Measurements from ENCODE around the gene KLHL6.

DNA sequence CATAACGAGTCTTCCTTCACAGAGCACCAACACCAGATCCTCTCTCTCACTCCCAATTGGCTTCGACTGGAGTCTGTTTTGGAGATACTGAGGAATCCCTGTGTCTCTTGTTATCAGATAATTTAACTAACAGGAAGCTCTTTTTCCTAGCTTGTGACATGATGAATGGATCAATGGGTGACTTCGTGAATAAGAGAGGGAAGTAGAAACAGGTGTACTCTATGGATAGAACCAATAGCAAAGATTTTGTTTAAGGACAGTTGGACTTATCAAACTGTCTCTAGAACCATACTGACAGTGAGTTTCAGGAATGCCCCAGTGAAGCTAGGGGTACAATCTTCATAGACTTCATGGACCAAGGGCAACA, 29.4 kb upstream of the KLHL6 start:
- no peak for TF ChIP-seq POLR2A (IDR thresholded peaks at IDR 0.05)
- TF ChIP-seq, protein P1, sequence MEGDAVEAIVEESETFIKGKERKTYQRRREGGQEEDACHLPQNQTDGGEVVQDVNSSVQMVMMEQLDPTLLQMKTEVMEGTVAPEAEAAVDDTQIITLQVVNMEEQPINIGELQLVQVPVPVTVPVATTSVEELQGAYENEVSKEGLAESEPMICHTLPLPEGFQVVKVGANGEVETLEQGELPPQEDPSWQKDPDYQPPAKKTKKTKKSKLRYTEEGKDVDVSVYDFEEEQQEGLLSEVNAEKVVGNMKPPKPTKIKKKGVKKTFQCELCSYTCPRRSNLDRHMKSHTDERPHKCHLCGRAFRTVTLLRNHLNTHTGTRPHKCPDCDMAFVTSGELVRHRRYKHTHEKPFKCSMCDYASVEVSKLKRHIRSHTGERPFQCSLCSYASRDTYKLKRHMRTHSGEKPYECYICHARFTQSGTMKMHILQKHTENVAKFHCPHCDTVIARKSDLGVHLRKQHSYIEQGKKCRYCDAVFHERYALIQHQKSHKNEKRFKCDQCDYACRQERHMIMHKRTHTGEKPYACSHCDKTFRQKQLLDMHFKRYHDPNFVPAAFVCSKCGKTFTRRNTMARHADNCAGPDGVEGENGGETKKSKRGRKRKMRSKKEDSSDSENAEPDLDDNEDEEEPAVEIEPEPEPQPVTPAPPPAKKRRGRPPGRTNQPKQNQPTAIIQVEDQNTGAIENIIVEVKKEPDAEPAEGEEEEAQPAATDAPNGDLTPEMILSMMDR (IDR thresholded peaks at IDR 0.05): no peak
